Measurements from ENCODE around the gene ACKR3. TPM values are rescaled to one million over a fixed set of nuclear protein-coding genes. Genes with fewer than 3 reads are reported as not detected.

Gene ACKR3
- 21.3 and 25.0 TPM in 2 replicates for polyA plus RNA-seq (2011; rRNA removed)
- 82.3 and 102 TPM in 2 replicates for polyA plus RNA-seq (2012; cell fraction: cytosol; rRNA removed)
- 167 and 249 TPM in 2 replicates for polyA plus RNA-seq (2012; cell fraction: nucleus; rRNA removed)
- polyA plus RNA-seq (2017; fragmentation: RNase III; extraction: RNeasy Plus Mini Kit Qiagen cat#74134 plus additional on column Dnase treatment), result 25.4 to 34.9 TPM (median 33.2 TPM) in 3 replicates
- polyA minus RNA-seq (2011; rRNA and poly(A)+ RNA removed), result 32.5 and 45.3 TPM in 2 replicates

DNA sequence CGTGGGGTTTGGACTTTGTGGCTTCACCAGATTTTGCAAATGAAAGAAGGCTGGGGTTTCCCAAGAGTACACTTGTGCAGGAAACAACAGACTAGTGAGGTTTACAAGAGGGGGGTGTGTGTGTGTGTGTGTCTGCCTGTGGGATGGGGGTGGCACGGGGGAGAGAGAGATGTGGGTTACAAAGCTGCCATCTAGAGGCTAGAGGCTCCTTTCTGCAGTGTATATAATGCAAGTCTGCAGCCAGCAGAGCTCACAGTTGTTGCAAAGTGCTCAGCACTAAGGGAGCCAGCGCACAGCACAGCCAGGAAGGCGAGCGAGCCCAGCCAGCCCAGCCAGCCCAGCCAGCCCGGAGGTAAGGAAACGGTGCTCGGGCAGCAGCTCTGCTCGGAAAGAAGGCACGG is at the start of gene ACKR3:
TSS of gene ACKR3 (plus strand) at position 253 of the 401 bp plus-strand sequence. CDS start 10,641 bp downstream, outside the sequence.
- WGBS (ENCODE audit: missing lambda C conversion rate), result 0% methylated on average over 8 of the region's 10 CpGs
- Histone ChIP-seq H3K4me3 (peak within 1 kb of the TSS; percentile 43), H3K4me1 (peaks cover 10% of the 10 kb centered on the region; the same call in 2 of the 3 replicates), H3K9me3 (no peaks in the 10 kb centered on the region), H3K27ac (peak within 1 kb of the TSS; percentile 62 to 90), H3K4me2 (peak within 1 kb of the TSS; percentile 73)
- ATAC-seq (peak; percentile 86 to 93), FAIRE-seq (no peak), DNase-seq (ENCODE audit: low read depth in 1 of 2, low spot score in 1 of 2) (peak; percentile 65 to 76)
- TF ChIP-seq CHD2 (IDR thresholded peaks at IDR 0.05; ENCODE audit: low read length, partially characterized antibody) (no peak), HOXB5 (CRISPR knock-in tag; IDR thresholded peaks at IDR 0.05) (no peak), EP300 (IDR thresholded peaks at IDR 0.05) (no peak), ESRRA (IDR thresholded peaks at IDR 0.05; ENCODE audit: borderline replicate concordance, low read length) (no peak), ZC3H11A (IDR thresholded peaks at IDR 0.05) (no peak), RAD21 (conservative IDR thresholded peaks at IDR 0.05 in 1 of 2, IDR thresholded peaks at IDR 0.05 in 1 of 2) (peak; percentile 59 to 72; a peak in 4 of 5 replicates), POLR2A (IDR thresholded peaks at IDR 0.05; ENCODE audit: low read length) (peak; percentile 33), JUN (IDR thresholded peaks at IDR 0.05) (0 out of 5 replicates have a peak, but pooled peaks of 1 of the 2 experiments have one; percentile 30), SMC3 (IDR thresholded peaks at IDR 0.05) (peak; percentile 63), CBX8 (IDR thresholded peaks at IDR 0.05) (no peak), BHLHE40 (IDR thresholded peaks at IDR 0.05; ENCODE audit: low read depth, low read length) (no peak), MAX (IDR thresholded peaks at IDR 0.05) (peak; percentile 22; the same call in 1 of the 2 replicates)
- TF ChIP-seq, protein P1, sequence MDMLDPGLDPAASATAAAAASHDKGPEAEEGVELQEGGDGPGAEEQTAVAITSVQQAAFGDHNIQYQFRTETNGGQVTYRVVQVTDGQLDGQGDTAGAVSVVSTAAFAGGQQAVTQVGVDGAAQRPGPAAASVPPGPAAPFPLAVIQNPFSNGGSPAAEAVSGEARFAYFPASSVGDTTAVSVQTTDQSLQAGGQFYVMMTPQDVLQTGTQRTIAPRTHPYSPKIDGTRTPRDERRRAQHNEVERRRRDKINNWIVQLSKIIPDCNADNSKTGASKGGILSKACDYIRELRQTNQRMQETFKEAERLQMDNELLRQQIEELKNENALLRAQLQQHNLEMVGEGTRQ (IDR thresholded peaks at IDR 0.05), result no peak
- TF ChIP-seq, protein P2, sequence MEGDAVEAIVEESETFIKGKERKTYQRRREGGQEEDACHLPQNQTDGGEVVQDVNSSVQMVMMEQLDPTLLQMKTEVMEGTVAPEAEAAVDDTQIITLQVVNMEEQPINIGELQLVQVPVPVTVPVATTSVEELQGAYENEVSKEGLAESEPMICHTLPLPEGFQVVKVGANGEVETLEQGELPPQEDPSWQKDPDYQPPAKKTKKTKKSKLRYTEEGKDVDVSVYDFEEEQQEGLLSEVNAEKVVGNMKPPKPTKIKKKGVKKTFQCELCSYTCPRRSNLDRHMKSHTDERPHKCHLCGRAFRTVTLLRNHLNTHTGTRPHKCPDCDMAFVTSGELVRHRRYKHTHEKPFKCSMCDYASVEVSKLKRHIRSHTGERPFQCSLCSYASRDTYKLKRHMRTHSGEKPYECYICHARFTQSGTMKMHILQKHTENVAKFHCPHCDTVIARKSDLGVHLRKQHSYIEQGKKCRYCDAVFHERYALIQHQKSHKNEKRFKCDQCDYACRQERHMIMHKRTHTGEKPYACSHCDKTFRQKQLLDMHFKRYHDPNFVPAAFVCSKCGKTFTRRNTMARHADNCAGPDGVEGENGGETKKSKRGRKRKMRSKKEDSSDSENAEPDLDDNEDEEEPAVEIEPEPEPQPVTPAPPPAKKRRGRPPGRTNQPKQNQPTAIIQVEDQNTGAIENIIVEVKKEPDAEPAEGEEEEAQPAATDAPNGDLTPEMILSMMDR (IDR thresholded peaks at IDR 0.05), result peak; percentile 59
- ChIA-PET POLR2A (interaction anchor here (0.6 to 1.5 kb wide), 5 partner anchors 73 to 516 kb away, joined by 3 to 5 read pairs (median 3); no protein-coding TSS in a partner anchor), CTCF (interaction anchor here (0.6 to 2.6 kb wide), 32 partner anchors 9 to 510 kb away, joined by 3 to 16 read pairs (median 3); no protein-coding TSS in a partner anchor)

- FAIRE-seq, result no peak
Measured at GRCh38 chr2:236521556-236521955, 48.1 kb upstream of the ACKR3 start.

GRCh38 chr2:236523249-236523648 is 46.4 kb upstream of the ACKR3 start:
- H3K4me2 ChIP-seq, result no peak overlapping the region
- H3K9me3 ChIP-seq, result no peaks in the 10 kb centered on the region
- CTCF ChIA-PET, result interaction anchor here (1.0 to 1.6 kb wide), 2 partner anchors 12 to 538 kb away, joined by 3 read pairs; no protein-coding TSS in a partner anchor

More at GRCh38 chr2:236521556-236521955, 48.1 kb upstream of the ACKR3 start:
- ChIA-PET CTCF (interaction anchor here (1.3 kb wide), 1 partner anchor 8 kb away, joined by 4 read pairs; no protein-coding TSS in a partner anchor), POLR2A (no interaction called here)
- no peak for TF ChIP-seq RCOR1 (IDR thresholded peaks at IDR 0.05; ENCODE audit: low read depth, low read length)
- DNase-seq (ENCODE audit: low read depth in 1 of 2, low spot score in 1 of 2) (no peak), ATAC-seq (no peak)
- Histone ChIP-seq H3K4me1 (no peaks in the 10 kb centered on the region), H3K27ac (no peak overlapping the region), H3K4me3 (no peak overlapping the region), H3K4me2 (no peak overlapping the region), H3K9me3 (no peaks in the 10 kb centered on the region)

More at GRCh38 chr2:236523249-236523648, 46.4 kb upstream of the ACKR3 start:
- DNase-seq (ENCODE audit: low read depth in 1 of 2, low spot score in 1 of 2) (no peak), ATAC-seq (no peak), FAIRE-seq (no peak)
- Histone ChIP-seq H3K4me1 (no peaks in the 10 kb centered on the region), H3K4me3 (no peak overlapping the region), H3K27ac (no peak overlapping the region)
- POLR2A ChIA-PET, result no interaction called here
- TF ChIP-seq BHLHE40 (IDR thresholded peaks at IDR 0.05; ENCODE audit: low read depth, low read length) (no peak), HDAC2 (IDR thresholded peaks at IDR 0.05) (no peak), FOXS1 (CRISPR knock-in tag; IDR thresholded peaks at IDR 0.05) (no peak), MAFK (IDR thresholded peaks at IDR 0.05; ENCODE audit: partially characterized antibody) (peak; percentile 76), ELK1 (IDR thresholded peaks at IDR 0.05; ENCODE audit: low read depth, low read length) (no peak), HMGXB4 (CRISPR knock-in tag; IDR thresholded peaks at IDR 0.05; ENCODE audit: borderline replicate concordance) (no peak)
- TF ChIP-seq, protein P3, sequence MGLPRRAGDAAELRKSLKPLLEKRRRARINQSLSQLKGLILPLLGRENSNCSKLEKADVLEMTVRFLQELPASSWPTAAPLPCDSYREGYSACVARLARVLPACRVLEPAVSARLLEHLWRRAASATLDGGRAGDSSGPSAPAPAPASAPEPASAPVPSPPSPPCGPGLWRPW (IDR thresholded peaks at IDR 0.05), result no peak
- TF ChIP-seq, protein P4, sequence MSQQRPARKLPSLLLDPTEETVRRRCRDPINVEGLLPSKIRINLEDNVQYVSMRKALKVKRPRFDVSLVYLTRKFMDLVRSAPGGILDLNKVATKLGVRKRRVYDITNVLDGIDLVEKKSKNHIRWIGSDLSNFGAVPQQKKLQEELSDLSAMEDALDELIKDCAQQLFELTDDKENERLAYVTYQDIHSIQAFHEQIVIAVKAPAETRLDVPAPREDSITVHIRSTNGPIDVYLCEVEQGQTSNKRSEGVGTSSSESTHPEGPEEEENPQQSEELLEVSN (IDR thresholded peaks at IDR 0.05; ENCODE audit: borderline replicate concordance, low read depth), result no peak
